ENCODE data around the gene HS3ST6.
"Not testable (repeated sequence)": the region's sequence is repeated elsewhere in the genome, so short reads cannot be mapped to it uniquely, and the experiment has no call there.

The HS3ST6 gene

DNA sequence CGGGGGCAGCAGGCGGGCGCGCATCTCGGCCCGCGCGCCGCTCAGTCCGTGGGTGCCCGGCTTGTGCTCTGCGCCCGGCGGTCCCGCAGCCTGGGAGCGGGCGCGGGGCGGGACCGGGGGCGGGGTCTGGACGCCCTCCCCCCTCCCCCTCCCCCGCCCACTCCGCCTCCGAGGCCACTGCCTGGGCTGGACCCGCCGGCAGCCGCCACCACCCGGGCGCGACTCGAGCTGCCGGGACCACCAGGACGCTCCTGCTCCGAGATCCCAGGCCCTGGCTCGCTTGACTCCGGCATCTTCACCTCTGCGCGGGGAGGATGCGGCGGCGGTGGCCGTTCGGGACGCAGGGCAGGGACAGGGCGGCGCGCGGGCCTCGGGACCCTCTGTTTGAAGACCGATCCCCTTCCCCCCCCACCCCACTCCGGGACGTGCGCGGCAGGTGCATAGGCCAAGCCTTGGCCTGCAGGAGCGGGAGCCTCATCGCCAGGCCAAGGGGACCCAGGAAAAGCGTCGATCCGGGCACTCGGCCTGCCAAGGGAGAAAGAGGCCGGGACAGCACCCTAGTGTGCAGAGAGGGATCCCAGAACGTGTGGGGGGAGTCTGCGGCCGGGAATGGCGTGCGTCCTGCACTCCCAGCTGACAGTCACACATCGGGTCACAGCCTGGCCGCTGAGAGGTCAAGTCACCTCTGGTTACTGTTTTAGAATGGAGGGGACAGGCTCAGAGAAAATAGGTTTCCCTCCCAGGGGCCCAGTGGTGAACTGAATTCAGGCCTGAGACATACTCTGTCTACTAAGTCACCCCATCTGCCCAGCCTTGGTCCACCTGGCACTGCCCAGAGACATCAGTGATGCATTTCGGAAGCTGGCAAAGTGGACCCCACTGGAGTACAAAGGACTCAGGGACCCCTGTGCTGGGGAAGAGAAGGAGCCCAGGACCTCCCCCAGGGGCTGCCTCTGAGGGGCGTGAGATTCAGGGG lies at the start of gene HS3ST6:
TSS of gene HS3ST6 (minus strand) at position 65 of the 976 bp plus-strand sequence. CDS start 92 bp downstream, outside the sequence.
- no peak for DNase-seq (ENCODE audit: low spot score)

DNA sequence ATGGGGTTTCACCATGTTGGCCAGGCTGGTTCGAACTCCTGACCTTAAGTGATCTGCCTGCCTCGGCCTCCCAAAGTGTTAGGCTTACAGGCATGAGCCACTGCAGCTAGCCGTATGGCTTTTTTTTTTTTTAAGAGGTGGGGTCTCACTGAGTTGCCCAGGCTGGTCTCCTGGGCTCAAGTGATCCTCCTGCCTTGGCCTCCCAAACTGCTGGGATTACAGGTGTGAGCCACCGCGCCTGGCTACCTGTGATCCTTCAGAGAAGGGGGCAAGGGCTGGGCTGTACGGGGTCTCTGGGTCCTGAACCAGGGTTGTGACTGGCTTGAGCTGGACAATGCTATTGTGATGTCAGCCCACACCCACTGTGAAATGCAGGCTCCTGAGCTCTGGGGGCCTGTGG lies 48.2 kb upstream of the HS3ST6 start, which contains the start of gene RNF151:
TSS of gene RNF151 (plus strand) at position 397 of the 400 bp plus-strand sequence. CDS start 26 bp downstream, outside the sequence.
- no peak for DNase-seq (ENCODE audit: low spot score)

- DNase-seq (ENCODE audit: low spot score), result no peak
Observed at GRCh38 chr16:1965396-1966001, 47.3 kb upstream of the HS3ST6 start.

DNA sequence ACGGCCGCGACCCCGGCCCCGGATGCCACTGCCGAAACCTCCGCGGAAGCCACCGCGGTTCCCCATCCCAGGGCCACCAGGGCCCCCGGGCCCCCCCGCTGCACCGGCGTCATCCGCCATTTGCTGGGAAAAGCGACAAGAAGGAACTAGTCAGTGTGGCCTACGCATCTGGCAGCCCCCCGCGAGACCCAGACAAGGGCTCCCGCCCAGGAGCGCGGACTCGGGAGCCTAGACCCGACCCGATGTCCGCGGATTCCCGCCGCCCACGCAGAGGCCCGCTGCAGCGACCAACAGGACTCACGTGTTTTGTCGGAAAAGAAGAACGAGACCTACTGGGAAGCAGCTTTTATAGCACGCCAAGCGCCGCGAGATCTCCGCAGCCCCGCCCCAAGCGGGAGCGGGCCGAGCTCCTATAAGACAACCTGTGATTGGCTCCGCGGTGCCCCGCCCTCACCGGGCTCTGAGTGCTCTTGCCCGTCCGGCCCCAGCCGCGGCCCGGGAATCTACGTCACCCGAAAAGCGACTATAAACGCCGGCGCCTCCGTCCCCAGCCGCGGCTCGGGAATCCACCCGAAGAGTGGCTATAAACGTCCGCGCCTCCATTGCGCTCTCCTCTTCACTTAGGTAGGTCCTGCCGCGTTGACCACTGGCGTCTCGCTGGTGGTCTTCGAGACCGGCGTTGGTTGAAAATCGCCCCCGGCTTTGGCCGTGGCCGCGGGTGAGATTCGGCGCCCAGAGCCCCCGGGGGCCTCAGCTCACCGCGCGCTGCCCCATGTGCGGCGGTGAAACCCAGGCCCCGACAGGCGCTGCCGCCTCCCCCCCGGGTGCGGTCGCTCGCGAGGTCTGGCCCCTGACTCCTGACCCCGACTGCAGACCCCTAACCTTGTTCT lies 46.5 kb upstream of the HS3ST6 start, which contains the start of gene RPS2:
TSS of gene RPS2 (minus strand) at position 321 of the 890 bp plus-strand sequence. CDS start at position 120, 201 bp downstream.
- peak; percentile 99 for DNase-seq (ENCODE audit: low spot score)

- peak; percentile 52 for DNase-seq (ENCODE audit: low spot score)
Observed at GRCh38 chr16:1963806-1964505, 45.7 kb upstream of the HS3ST6 start.

DNA sequence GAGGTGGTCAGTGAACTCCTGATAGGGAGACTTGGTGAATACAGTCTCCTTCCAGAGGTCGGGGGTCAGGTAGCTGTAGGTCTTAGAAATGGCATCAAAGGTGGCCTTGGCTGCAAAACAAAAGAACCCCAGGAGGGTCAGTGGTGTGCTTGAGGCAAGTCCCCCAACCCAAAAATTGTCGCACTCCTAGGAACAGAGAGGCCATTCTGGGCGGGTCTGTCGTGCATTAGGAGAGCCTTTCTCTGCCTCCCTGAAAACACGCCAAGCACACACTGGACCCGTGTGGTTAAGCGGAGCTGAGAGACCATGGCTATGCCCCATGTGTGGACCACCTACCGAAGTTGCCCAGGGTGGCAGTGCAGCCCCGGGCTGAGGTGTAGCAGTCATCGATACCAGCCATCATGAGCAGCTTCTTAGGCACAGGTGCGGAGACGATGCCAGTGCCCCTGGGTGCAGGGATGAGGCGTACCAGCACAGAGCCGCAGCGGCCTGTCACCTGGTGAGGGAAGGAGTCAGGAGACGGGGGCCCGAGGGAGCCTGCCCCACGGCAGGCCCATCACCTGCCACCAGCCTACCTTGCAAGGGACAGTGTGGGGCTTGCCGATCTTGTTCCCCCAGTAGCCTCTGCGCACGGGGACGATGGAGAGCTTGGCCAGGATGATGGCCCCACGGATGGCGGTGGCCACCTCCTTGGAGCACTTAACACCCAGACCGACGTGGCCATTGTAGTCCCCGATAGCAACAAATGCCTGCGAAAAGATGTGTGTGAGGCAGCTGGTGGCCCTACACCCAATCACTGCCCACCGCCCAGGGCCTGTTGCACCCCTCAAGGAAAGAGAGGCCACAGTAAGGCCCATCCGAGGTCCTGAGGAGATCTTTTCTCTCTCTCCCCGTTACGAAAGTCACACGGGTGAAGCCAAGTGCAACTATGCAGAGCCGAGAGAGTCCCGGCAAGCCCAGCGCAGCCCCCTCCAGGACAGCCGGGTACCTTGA lies 44.2 kb upstream of the HS3ST6 start:
- not testable (repeated sequence) for DNase-seq (ENCODE audit: low spot score)

GRCh38 chr16:1961651-1962067 lies 43.4 kb upstream of the HS3ST6 start:
- DNase-seq (ENCODE audit: low spot score), result peak; percentile 57

- peak; percentile 82 for DNase-seq (ENCODE audit: low spot score)
Observed at GRCh38 chr16:1960665-1961630, 42.7 kb upstream of the HS3ST6 start.

DNA sequence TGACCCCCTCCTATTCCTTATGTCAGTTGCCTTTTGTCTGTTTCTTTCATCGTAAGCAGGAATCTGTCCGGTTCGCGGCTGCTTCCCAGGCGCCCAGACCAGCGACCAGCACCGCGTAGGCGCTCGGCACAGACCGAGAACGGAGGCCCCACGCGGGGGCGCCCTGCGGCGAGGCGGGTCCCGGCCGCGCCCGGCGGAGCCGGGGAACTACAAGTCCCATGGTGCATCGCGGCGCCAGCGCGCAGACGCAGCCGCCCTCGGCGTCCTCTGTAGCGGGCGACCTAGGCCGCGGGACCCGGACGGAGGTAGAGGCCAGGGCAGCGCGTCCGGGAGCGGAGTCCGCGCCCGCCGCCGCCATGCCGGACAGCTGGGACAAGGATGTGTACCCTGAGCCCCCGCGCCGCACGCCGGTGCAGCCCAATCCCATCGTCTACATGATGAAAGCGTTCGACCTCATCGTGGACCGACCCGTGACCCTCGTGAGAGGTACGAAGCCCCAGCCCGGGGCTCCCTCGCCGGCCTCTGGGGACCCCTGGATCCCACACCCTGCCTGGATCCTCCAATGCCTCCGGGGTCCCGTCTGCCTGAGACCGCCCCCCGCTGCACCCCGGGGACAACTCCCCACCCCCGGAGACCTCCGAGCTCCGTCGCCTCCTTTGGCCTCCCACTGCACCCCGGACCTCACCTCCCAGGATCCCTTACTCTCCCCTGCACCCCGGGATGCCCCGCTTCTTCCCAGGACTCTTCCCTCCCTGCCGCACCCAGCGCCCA lies 41.2 kb upstream of the HS3ST6 start, which contains the start of gene NDUFB10:
TSS of gene NDUFB10 (plus strand) at position 270 of the 771 bp plus-strand sequence. CDS start at position 357, 87 bp downstream.
- DNase-seq (ENCODE audit: low spot score), result peak; percentile 83

- DNase-seq (ENCODE audit: low spot score), result no peak
Observed at GRCh38 chr16:1958715-1959268, 40.6 kb upstream of the HS3ST6 start.

GRCh38 chr16:1958143-1958491 lies 39.9 kb upstream of the HS3ST6 start:
- DNase-seq (ENCODE audit: low spot score), result not testable (repeated sequence)

- DNase-seq (ENCODE audit: low spot score), result not testable (repeated sequence)
Observed at GRCh38 chr16:1957434-1958142, 39.4 kb upstream of the HS3ST6 start.

GRCh38 chr16:1953734-1954133 lies 35.5 kb upstream of the HS3ST6 start:
- no peak for DNase-seq (ENCODE audit: low spot score)

DNA sequence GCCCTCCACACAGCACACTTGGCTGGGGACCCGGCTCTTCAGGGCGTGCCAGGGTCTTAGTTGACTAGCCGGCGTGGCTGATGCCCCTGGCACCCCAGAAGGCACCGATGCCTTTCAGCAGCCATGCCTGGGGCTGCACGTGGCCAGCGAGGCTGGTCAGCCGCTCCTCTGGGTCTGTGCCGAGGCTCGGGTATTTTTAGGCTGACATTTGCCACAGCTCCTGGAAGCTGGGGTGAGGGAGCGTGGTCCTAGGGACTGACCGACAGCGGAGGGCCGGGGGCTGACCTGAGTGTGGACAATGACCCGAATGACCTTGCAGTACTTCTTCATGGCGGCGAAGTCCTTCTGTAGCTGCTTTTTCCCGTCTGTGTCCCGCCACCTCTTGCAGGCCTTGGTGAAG lies 32.3 kb upstream of the HS3ST6 start:
- DNase-seq (ENCODE audit: low spot score), result no peak

- no peak for DNase-seq (ENCODE audit: low spot score)
Observed at GRCh38 chr16:1950047-1950446, 31.8 kb upstream of the HS3ST6 start.

DNA sequence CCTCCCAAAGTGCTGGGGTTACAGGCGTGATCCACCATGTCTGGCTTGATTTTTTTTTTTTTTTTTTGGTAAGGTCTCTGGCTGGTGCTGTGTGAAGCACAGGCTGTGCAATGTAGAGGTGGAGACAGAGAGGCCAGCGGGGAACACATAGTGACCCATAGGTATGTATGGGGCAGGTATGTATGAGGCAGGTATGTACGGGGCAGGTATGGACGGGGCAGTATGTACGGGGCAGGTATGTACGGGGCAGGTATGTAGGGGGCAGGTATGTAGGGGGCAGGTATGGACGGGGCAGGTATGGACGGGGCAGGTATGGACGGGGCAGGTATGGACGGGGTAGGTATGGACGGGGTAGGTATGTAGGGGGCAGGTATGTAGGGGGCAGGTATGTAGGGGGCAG lies 31.3 kb upstream of the HS3ST6 start:
- DNase-seq (ENCODE audit: low spot score), result no peak

- DNase-seq (ENCODE audit: low spot score), result no peak
Observed at GRCh38 chr16:1947369-1947670, 29.1 kb upstream of the HS3ST6 start.
